SK-N-SH treated with all-trans-retinoic acid at 6 μM for 48 hours (cell line): ENCODE measurements around the gene TECTB.

Source experiments
- ISL1 ChIP-seq: fragments of 250-450 bp; sonication (Bioruptor Pico); IDR thresholded peaks from 2 replicates; pipeline ENCODE4 v2.1.2; 2022; ENCODE audit warnings: mild to moderate bottlenecking, moderate library complexity
- ZNF565 ChIP-seq: fragments of 450-650 bp; formaldehyde crosslinking; conservative IDR thresholded peaks from 2 replicates; pipeline ENCODE4 v1.5.0; 2020; ENCODE audit warnings: low read depth, mild to moderate bottlenecking, moderate library complexity

GRCh38 chr10:112242769-112243168 is 40.4 kb upstream of the TECTB start:
- no peak for TF ChIP-seq ISL1 (CRISPR knock-in tag)
- TF ChIP-seq ZNF565 (CRISPR knock-in tag) = no peak
